Measurements from ENCODE around the gene NUP50.
A peak's percentile ranks its signal among the peaks of the same experiment; 100 is the strongest.

Gene NUP50

GRCh38 chr22:45181240-45181639 lies 17.5 kb downstream of the NUP50 start:
- no peak for TF ChIP-seq CTCF (conservative IDR thresholded peaks at IDR 0.05; ENCODE audit: low read depth)
- DNase-seq (ENCODE audit: low spot score), result no peak
- ChIA-PET POLR2A (ENCODE audit: low non-redundant PET) (no interaction called here), CTCF (no interaction called here)
- no peak overlapping the region for H3K27ac ChIP-seq

GRCh38 chr22:45181766-45182165 lies 18.0 kb downstream of the NUP50 start:
- POLR2A ChIA-PET (ENCODE audit: low non-redundant PET), result no interaction called here
- H3K27ac ChIP-seq, result no peak overlapping the region
- CTCF ChIA-PET, result no interaction called here

GRCh38 chr22:45183974-45184373 lies 20.2 kb downstream of the NUP50 start:
- H3K27ac ChIP-seq, result peak overlapping the region; percentile 44
- ChIA-PET POLR2A (ENCODE audit: low non-redundant PET) (no interaction called here), CTCF (no interaction called here)
- TF ChIP-seq CTCF (conservative IDR thresholded peaks at IDR 0.05; ENCODE audit: low read depth), result no peak
- DNase-seq (ENCODE audit: low spot score), result no peak

More at GRCh38 chr22:45181766-45182165, 18.0 kb downstream of the NUP50 start:
- TF ChIP-seq CTCF (conservative IDR thresholded peaks at IDR 0.05; ENCODE audit: low read depth), result no peak
- DNase-seq (ENCODE audit: low spot score), result no peak

- ChIA-PET POLR2A (ENCODE audit: low non-redundant PET) (interaction anchor here (0.6 kb wide), 1 partner anchor 821 kb away, joined by 3 read pairs; no protein-coding TSS in a partner anchor), CTCF (no interaction called here)
These were observed 22.2 kb downstream of the NUP50 start for GRCh38 chr22:45185718-45186514.

GRCh38 chr22:45187891-45188290 lies 24.2 kb downstream of the NUP50 start:
- no peak overlapping the region for H3K27ac ChIP-seq
- no peak for DNase-seq (ENCODE audit: low spot score)
- POLR2A ChIA-PET (ENCODE audit: low non-redundant PET), result no interaction called here
- CTCF ChIA-PET, result no interaction called here
- TF ChIP-seq CTCF (conservative IDR thresholded peaks at IDR 0.05; ENCODE audit: low read depth), result no peak

More at GRCh38 chr22:45185718-45186514, 22.2 kb downstream of the NUP50 start:
- no peak overlapping the region for H3K27ac ChIP-seq
- TF ChIP-seq CTCF (conservative IDR thresholded peaks at IDR 0.05; ENCODE audit: low read depth), result no peak
- no peak for DNase-seq (ENCODE audit: low spot score)

- ChIA-PET CTCF (interaction anchor here (0.7 kb wide), 1 partner anchor 91 kb away, joined by 3 read pairs; no protein-coding TSS in a partner anchor), POLR2A (ENCODE audit: low non-redundant PET) (no interaction called here)
- no peak for DNase-seq (ENCODE audit: low spot score)
- H3K27ac ChIP-seq, result peak overlapping the region; percentile 57
- TF ChIP-seq CTCF (conservative IDR thresholded peaks at IDR 0.05; ENCODE audit: low read depth), result no peak
These were observed 25.1 kb downstream of the NUP50 start for GRCh38 chr22:45188779-45189178.

All from RWPE1 (cell line).